Activated CD4-positive, alpha-beta memory T cell treated with anti-CD3 and anti-CD28 coated beads, Interleukin-2, amount 10 ng/mL, durations not matched to agents 7 days and 5 days (primary cell): ENCODE results near the gene NQO2. TPM values are rescaled to one million over a fixed set of nuclear protein-coding genes. Genes with fewer than 3 reads are reported as not detected.

Source experiments
- CTCF ChIA-PET: fragments of 350-600 bp; sonication (Branson Sonifier 250); formaldehyde crosslinking; loops from one replicate; lab custom pipeline; 2021; ENCODE audit warnings: antibody characterized with exemption, inconsistent platforms; lab: Charles Lee
- POLR2A ChIA-PET: fragments of 350-600 bp; sonication (Branson Sonifier 250); formaldehyde crosslinking; loops from one replicate; lab custom pipeline; 2021; ENCODE audit warnings: antibody characterized with exemption; lab: Charles Lee
- DNase-seq: peaks from one replicate; pipeline ENCODE4 v3.0.0-alpha.2; 2020
- H3K27ac Mint-ChIP-seq: one replicate; pipeline ENCODE4 v1.8.0; 2021; ENCODE audit warnings: mild to moderate bottlenecking, mixed read lengths
- H3K27me3 Mint-ChIP-seq: one replicate; pipeline ENCODE4 v1.8.0; 2021; ENCODE audit warnings: mixed read lengths
- H3K36me3 Mint-ChIP-seq: one replicate; pipeline ENCODE4 v1.8.0; 2021; ENCODE audit warnings: low read depth, mixed read lengths
- H3K4me1 Mint-ChIP-seq: one replicate; pipeline ENCODE4 v1.8.0; 2021; ENCODE audit warnings: mixed read lengths
- H3K4me3 Mint-ChIP-seq: one replicate; pipeline ENCODE4 v1.8.0; 2021; ENCODE audit warnings: mild to moderate bottlenecking, mixed read lengths
- H3K9me3 Mint-ChIP-seq: one replicate; pipeline ENCODE4 v1.8.0; 2021; ENCODE audit warnings: mixed read lengths
- total RNA-seq, 2 experiments: library from RNA; stranded (reverse); gene quantifications; one replicate each; pipeline ENCODE4 v1.2.3, GENCODE V29; 2021

The NQO2 gene
- total RNA-seq, 2 experiments from 2014 or later: 37.7 to 38.4 TPM

GRCh38 chr6:2982426-2983117 is 17.1 kb upstream of the NQO2 start:
- ChIA-PET CTCF (no interaction called here), POLR2A (interaction anchor here (0.7 kb wide), 1 partner anchor 106 kb away, joined by 3 read pairs; no protein-coding TSS in a partner anchor)
- Mint-ChIP-seq H3K4me3 (no peak overlapping the region), H3K27ac (no peak overlapping the region), H3K27me3 (peaks cover 35% of the 10 kb centered on the region), H3K36me3 (no peaks in the 10 kb centered on the region), H3K4me1 (peaks cover 5% of the 10 kb centered on the region), H3K9me3 (no peaks in the 10 kb centered on the region)
- DNase-seq: no peak

GRCh38 chr6:2984738-2985406 is 14.8 kb upstream of the NQO2 start:
- H3K9me3 Mint-ChIP-seq: no peaks in the 10 kb centered on the region
- ChIA-PET CTCF (interaction anchor here (0.7 to 0.9 kb wide), 3 partner anchors 17 to 139 kb away, joined by 3 read pairs; no protein-coding TSS in a partner anchor), POLR2A (interaction anchor here (0.7 to 3.1 kb wide), 3 partner anchors 44 to 84 kb away, joined by 3 to 9 read pairs (median 3); partner anchors contain the start of gene RIPK1)
- H3K36me3 Mint-ChIP-seq: no peaks in the 10 kb centered on the region
- H3K27ac Mint-ChIP-seq: no peak overlapping the region
- no peak for DNase-seq
- H3K4me3 Mint-ChIP-seq: no peak overlapping the region
- H3K4me1 Mint-ChIP-seq: peaks cover 15% of the 10 kb centered on the region
- H3K27me3 Mint-ChIP-seq: peaks cover 27% of the 10 kb centered on the region

GRCh38 chr6:2986722-2987221 is 12.9 kb upstream of the NQO2 start:
- H3K4me1 Mint-ChIP-seq: peaks cover 27% of the 10 kb centered on the region
- CTCF ChIA-PET: interaction anchor here (1.0 to 4.7 kb wide), 8 partner anchors 18 to 249 kb away, joined by 3 to 19 read pairs (median 4); partner anchors contain the start of gene MYLK4
- H3K4me3 Mint-ChIP-seq: peak overlapping the region; percentile 87
- DNase-seq: no peak
- no peaks in the 10 kb centered on the region for H3K9me3 Mint-ChIP-seq
- peaks cover 19% of the 10 kb centered on the region for H3K27me3 Mint-ChIP-seq
- H3K27ac Mint-ChIP-seq: no peak overlapping the region
- H3K36me3 Mint-ChIP-seq: no peaks in the 10 kb centered on the region
- POLR2A ChIA-PET: interaction anchor here (0.6 to 5.2 kb wide), 6 partner anchors 9 to 81 kb away, joined by 3 to 51 read pairs (median 4); partner anchors contain the start of genes RIPK1 and SERPINB6

GRCh38 chr6:2988094-2988425 is 11.6 kb upstream of the NQO2 start:
- H3K36me3 Mint-ChIP-seq: no peaks in the 10 kb centered on the region
- DNase-seq: no peak
- ChIA-PET POLR2A (interaction anchor here (1.3 to 5.2 kb wide), 16 partner anchors 9 to 221 kb away, joined by 3 to 57 read pairs (median 19); partner anchors contain the start of genes RIPK1, SERPINB1, SERPINB6 and WRNIP1), CTCF (interaction anchor here (0.5 to 4.7 kb wide), 8 partner anchors 10 to 243 kb away, joined by 3 to 66 read pairs (median 4); no protein-coding TSS in a partner anchor)
- H3K4me1 Mint-ChIP-seq: peaks cover 27% of the 10 kb centered on the region
- peak overlapping the region; percentile 95 for H3K27ac Mint-ChIP-seq
- H3K4me3 Mint-ChIP-seq: peak overlapping the region; percentile 87
- H3K27me3 Mint-ChIP-seq: peaks cover 11% of the 10 kb centered on the region
- no peaks in the 10 kb centered on the region for H3K9me3 Mint-ChIP-seq

GRCh38 chr6:2988426-2989331 is 11.0 kb upstream of the NQO2 start:
- Mint-ChIP-seq H3K27me3 (peaks cover 5% of the 10 kb centered on the region), H3K36me3 (no peaks in the 10 kb centered on the region), H3K4me1 (peaks cover 27% of the 10 kb centered on the region), H3K9me3 (no peaks in the 10 kb centered on the region), H3K27ac (peak overlapping the region; percentile 95), H3K4me3 (peak overlapping the region; percentile 87)
- ChIA-PET CTCF (interaction anchor here (0.5 to 4.7 kb wide), 25 partner anchors 11 to 243 kb away, joined by 3 to 66 read pairs (median 9); partner anchors contain the start of genes NQO2, SERPINB1 and WRNIP1), POLR2A (interaction anchor here (1.0 to 5.2 kb wide), 31 partner anchors 9 to 1032 kb away, joined by 3 to 57 read pairs (median 13); partner anchors contain the start of genes NQO2, RIPK1, SERPINB1 and SERPINB6)
- peak; percentile 81 for DNase-seq

GRCh38 chr6:2989332-2990247 is 10.1 kb upstream of the NQO2 start:
- peaks cover 1% of the 10 kb centered on the region for H3K27me3 Mint-ChIP-seq
- DNase-seq: peak; percentile 83
- H3K4me3 Mint-ChIP-seq: peak overlapping the region; percentile 87
- H3K27ac Mint-ChIP-seq: peak overlapping the region; percentile 95
- POLR2A ChIA-PET: interaction anchor here (0.7 to 5.2 kb wide), 46 partner anchors 10 to 1032 kb away, joined by 3 to 57 read pairs (median 6); partner anchors contain the start of genes BPHL, NQO2, PSMG4 and RIPK1
- H3K9me3 Mint-ChIP-seq: no peaks in the 10 kb centered on the region
- H3K36me3 Mint-ChIP-seq: no peaks in the 10 kb centered on the region
- CTCF ChIA-PET: interaction anchor here (0.7 to 4.7 kb wide), 30 partner anchors 10 to 262 kb away, joined by 3 to 66 read pairs (median 7); partner anchors contain the start of genes NQO2, RIPK1, SERPINB1 and TUBB2A
- peaks cover 27% of the 10 kb centered on the region for H3K4me1 Mint-ChIP-seq

- Mint-ChIP-seq H3K27me3 (no peaks in the 10 kb centered on the region), H3K4me3 (peak overlapping the region; percentile 87)
These were observed 9.3 kb upstream of the NQO2 start for GRCh38 chr6:2990248-2990931.

GRCh38 chr6:2990932-2991506 is 8.7 kb upstream of the NQO2 start:
- ChIA-PET CTCF (interaction anchor here (1.0 to 3.9 kb wide), 22 partner anchors 8 to 261 kb away, joined by 3 to 66 read pairs (median 7); partner anchors contain the start of genes NQO2, RIPK1, TUBB2A and WRNIP1), POLR2A (interaction anchor here (0.9 to 5.2 kb wide), 27 partner anchors 9 to 268 kb away, joined by 3 to 57 read pairs (median 15); partner anchors contain the start of genes BPHL, NQO2, PSMG4 and RIPK1)
- no peaks in the 10 kb centered on the region for H3K9me3 Mint-ChIP-seq
- peaks cover 27% of the 10 kb centered on the region for H3K4me1 Mint-ChIP-seq
- no peak for DNase-seq
- peak overlapping the region; percentile 87 for H3K4me3 Mint-ChIP-seq
- no peaks in the 10 kb centered on the region for H3K27me3 Mint-ChIP-seq
- H3K36me3 Mint-ChIP-seq: no peaks in the 10 kb centered on the region
- H3K27ac Mint-ChIP-seq: peak overlapping the region; percentile 95

More at GRCh38 chr6:2990248-2990931, 9.3 kb upstream of the NQO2 start:
- CTCF ChIA-PET: interaction anchor here (0.8 to 4.7 kb wide), 29 partner anchors 9 to 261 kb away, joined by 3 to 66 read pairs (median 6); partner anchors contain the start of genes NQO2, RIPK1, TUBB2A and WRNIP1
- DNase-seq: peak; percentile 28
- no peaks in the 10 kb centered on the region for H3K9me3 Mint-ChIP-seq
- POLR2A ChIA-PET: interaction anchor here (0.7 to 5.2 kb wide), 37 partner anchors 10 to 1031 kb away, joined by 3 to 57 read pairs (median 10); partner anchors contain the start of genes BPHL, NQO2, PSMG4 and RIPK1
- H3K4me1 Mint-ChIP-seq: peaks cover 27% of the 10 kb centered on the region
- H3K27ac Mint-ChIP-seq: peak overlapping the region; percentile 95
- no peaks in the 10 kb centered on the region for H3K36me3 Mint-ChIP-seq

GRCh38 chr6:2992330-2992979 is 7.2 kb upstream of the NQO2 start:
- H3K27me3 Mint-ChIP-seq: peaks cover 2% of the 10 kb centered on the region
- H3K4me1 Mint-ChIP-seq: peaks cover 25% of the 10 kb centered on the region
- no peak overlapping the region for H3K4me3 Mint-ChIP-seq
- H3K27ac Mint-ChIP-seq: no peak overlapping the region
- no peaks in the 10 kb centered on the region for H3K36me3 Mint-ChIP-seq
- H3K9me3 Mint-ChIP-seq: no peaks in the 10 kb centered on the region
- ChIA-PET POLR2A (interaction anchor here (0.6 to 4.5 kb wide), 4 partner anchors 52 to 146 kb away, joined by 3 to 44 read pairs (median 4); partner anchors contain the start of gene RIPK1), CTCF (interaction anchor here (3.6 kb wide), 1 partner anchor 41 kb away, joined by 20 read pairs; no protein-coding TSS in a partner anchor)
- no peak for DNase-seq
